HEK293 (cell line): ENCODE measurements around the gene ZNF70.

ENCODE experiments used
- CTCF ChIP-seq: fragments of 450-650 bp; formaldehyde crosslinking; IDR thresholded peaks from 2 replicates; pipeline ENCODE4 v1.5.1; 2016; ENCODE audit warnings: missing biosample characterization, missing genetic modification characterization
- PRDM6 ChIP-seq: fragments of 450-650 bp; formaldehyde crosslinking; IDR thresholded peaks from 2 replicates; pipeline ENCODE4 v1.5.1; 2017; ENCODE audit warnings: missing biosample characterization, missing genetic modification characterization
- TCF7L2 ChIP-seq: IDR thresholded peaks from 2 replicates; pipeline ENCODE4 v1.6.1; 2011; ENCODE audit warnings: low read depth, mild to moderate bottlenecking, inconsistent platforms, low read length, moderate library complexity, borderline replicate concordance
- ZBTB11 ChIP-seq: fragments of 450-650 bp; formaldehyde crosslinking; conservative IDR thresholded peaks from 2 replicates; pipeline ENCODE4 v1.5.1; 2016; ENCODE audit warnings: low read depth, missing biosample characterization, missing genetic modification characterization
- ZNF501 ChIP-seq: fragments of 450-650 bp; formaldehyde crosslinking; IDR thresholded peaks from 2 replicates; pipeline ENCODE4 v1.5.1; 2016; ENCODE audit warnings: missing biosample characterization, missing genetic modification characterization
- TF ChIP-seq, protein P1 (sequence below): fragments of 450-650 bp; formaldehyde crosslinking; IDR thresholded peaks from 2 replicates; pipeline ENCODE4 v1.5.1; 2016; ENCODE audit warnings: missing biosample characterization, missing genetic modification characterization

DNA sequence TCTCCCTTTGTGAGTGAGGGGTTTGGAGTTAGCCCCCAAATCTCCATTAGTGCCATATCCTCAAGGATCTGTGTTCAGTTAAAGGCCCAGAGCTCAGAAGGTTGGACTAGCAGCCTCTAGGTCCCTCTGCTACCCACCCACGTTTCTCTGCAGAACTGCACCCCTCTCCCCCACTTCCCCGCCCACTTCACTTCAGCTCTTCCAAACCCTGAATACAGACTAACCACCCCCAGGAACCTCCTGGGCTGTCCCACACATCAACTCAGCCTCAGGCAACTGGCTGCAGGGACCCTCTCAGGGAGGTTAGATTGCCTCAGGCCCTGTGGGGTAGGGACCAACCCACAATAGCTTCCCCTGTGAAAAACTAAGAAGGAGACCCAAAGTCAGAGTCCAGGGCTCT is 2.5 kb upstream of the ZNF70 start:
- no peak for TF ChIP-seq TCF7L2
- no peak for TF ChIP-seq ZBTB11 (tag by site-specific recombination)
- TF ChIP-seq PRDM6 (tag by site-specific recombination), result no peak
- no peak for TF ChIP-seq CTCF (tag by site-specific recombination)
- TF ChIP-seq, protein P1, sequence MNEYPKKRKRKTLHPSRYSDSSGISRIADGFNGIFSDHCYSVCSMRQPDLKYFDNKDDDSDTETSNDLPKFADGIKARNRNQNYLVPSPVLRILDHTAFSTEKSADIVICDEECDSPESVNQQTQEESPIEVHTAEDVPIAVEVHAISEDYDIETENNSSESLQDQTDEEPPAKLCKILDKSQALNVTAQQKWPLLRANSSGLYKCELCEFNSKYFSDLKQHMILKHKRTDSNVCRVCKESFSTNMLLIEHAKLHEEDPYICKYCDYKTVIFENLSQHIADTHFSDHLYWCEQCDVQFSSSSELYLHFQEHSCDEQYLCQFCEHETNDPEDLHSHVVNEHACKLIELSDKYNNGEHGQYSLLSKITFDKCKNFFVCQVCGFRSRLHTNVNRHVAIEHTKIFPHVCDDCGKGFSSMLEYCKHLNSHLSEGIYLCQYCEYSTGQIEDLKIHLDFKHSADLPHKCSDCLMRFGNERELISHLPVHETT, result no peak
- TF ChIP-seq ZNF501, result no peak
